Measurements from ENCODE around the gene ANKRD10.

The ANKRD10 gene

GRCh38 chr13:110944968-110945927, 30.4 kb upstream of the ANKRD10 start:
- DNase-seq (ENCODE audit: low read depth), result no peak

- peak; percentile 52 for DNase-seq (ENCODE audit: low read depth)
Measured at GRCh38 chr13:110944121-110944967, 29.5 kb upstream of the ANKRD10 start.

- DNase-seq (ENCODE audit: low read depth), result no peak
Measured at GRCh38 chr13:110942248-110942981, 27.5 kb upstream of the ANKRD10 start.

GRCh38 chr13:110938662-110939421, 24.0 kb upstream of the ANKRD10 start:
- no peak for DNase-seq (ENCODE audit: low read depth)

- DNase-seq (ENCODE audit: low read depth), result no peak
Measured at GRCh38 chr13:110937511-110938285, 22.8 kb upstream of the ANKRD10 start.

- DNase-seq (ENCODE audit: low read depth), result no peak
Measured at GRCh38 chr13:110936519-110936918, 21.6 kb upstream of the ANKRD10 start.

- no peak for DNase-seq (ENCODE audit: low read depth)
Measured at GRCh38 chr13:110932588-110932987, 17.7 kb upstream of the ANKRD10 start.

- DNase-seq (ENCODE audit: low read depth), result no peak
Measured at GRCh38 chr13:110929104-110929777, 14.4 kb upstream of the ANKRD10 start.

GRCh38 chr13:110925023-110925612, 10.2 kb upstream of the ANKRD10 start:
- DNase-seq (ENCODE audit: low read depth), result peak; percentile 44

GRCh38 chr13:110924639-110924934, 9.7 kb upstream of the ANKRD10 start:
- DNase-seq (ENCODE audit: low read depth), result no peak

- no peak for DNase-seq (ENCODE audit: low read depth)
Measured at GRCh38 chr13:110923777-110924638, 9.1 kb upstream of the ANKRD10 start.

- no peak for DNase-seq (ENCODE audit: low read depth)
Measured at GRCh38 chr13:110923086-110923485, 8.2 kb upstream of the ANKRD10 start.

GRCh38 chr13:110922506-110922905, 7.6 kb upstream of the ANKRD10 start:
- no peak for DNase-seq (ENCODE audit: low read depth)

GRCh38 chr13:110921695-110922094, 6.8 kb upstream of the ANKRD10 start:
- no peak for DNase-seq (ENCODE audit: low read depth)

GRCh38 chr13:110921209-110921608, 6.3 kb upstream of the ANKRD10 start:
- no peak for DNase-seq (ENCODE audit: low read depth)

- no peak for DNase-seq (ENCODE audit: low read depth)
Measured at GRCh38 chr13:110920038-110920437, 5.2 kb upstream of the ANKRD10 start.

- DNase-seq (ENCODE audit: low read depth), result peak; percentile 94
Measured at GRCh38 chr13:110916301-110917142, 1.7 kb upstream of the ANKRD10 start.

GRCh38 chr13:110915874-110916206, 971 bp upstream of the ANKRD10 start:
- DNase-seq (ENCODE audit: low read depth), result no peak
